GM21447 (cell line): ENCODE measurements around the gene CMIP.
"Not testable (repeated sequence)": the region's sequence is repeated elsewhere in the genome, so short reads cannot be mapped to it uniquely, and the experiment has no call there.

Experiments used
- ATAC-seq: cut with Tn5 transposase; IDR thresholded peaks from one replicate; pipeline ENCODE4 v1.9.1; 2021; ENCODE audit not compliant: unreplicated experiment

The CMIP gene

DNA sequence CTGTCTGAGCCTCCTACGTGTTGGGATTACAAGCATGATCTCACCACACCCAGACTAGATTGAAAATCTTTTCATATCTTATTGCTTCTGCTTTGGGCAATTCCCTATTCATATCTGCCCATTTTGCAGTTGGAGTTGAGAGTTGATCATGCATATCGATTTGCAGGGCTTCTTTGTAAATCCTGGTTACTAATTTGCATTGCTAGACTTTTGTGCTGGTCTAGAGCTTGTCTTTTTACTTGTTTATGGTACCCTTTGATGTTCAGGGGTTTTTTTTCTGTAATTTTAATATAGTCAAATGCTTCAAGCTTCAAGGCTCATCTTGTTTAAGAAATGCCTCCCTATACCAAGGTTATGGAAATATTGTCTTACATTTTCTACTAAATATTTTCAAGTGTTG is 23.5 kb upstream of the CMIP start:
- no peak for ATAC-seq

DNA sequence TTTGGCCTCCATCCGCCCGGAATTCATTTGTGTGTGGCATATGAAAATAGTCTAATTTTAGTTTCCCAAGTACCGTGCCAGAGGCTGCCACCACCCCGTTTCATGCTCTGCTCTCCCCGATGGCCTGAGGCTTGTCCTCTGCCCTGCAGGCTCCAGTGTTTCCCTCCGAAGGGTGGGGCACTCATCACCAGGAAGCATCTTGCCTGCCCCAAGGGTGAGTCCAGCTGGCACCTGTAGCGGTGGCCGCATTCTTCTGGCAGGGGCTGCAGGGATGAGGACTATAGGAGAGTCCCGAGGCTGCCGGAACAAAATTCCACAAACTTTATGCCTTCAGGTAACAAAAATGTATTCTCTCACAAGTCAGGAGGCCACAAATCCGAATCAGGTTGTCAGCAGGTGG is 23.1 kb upstream of the CMIP start:
- ATAC-seq = no peak

- ATAC-seq = not testable (repeated sequence)
Observed at GRCh38 chr16:81422153-81422552, 22.5 kb upstream of the CMIP start.

DNA sequence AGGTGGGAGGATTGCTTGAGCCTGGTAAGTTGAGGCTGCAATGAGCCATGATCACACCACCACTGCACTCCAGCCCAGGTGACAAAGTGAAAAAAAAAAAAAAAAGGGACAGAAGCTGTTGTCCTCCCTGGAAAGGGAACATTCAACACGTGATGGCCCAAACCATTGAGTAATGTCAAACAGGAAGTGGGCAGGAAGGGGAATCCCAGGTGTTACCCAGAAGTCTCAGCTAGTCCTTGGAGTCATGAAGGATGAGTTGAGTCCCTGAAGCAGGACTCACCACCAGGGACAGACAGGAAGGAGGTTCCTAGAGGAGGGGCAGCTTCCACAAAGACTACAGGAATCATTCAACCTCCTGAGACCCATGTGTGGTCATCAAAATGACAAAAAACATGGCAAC is 19.8 kb upstream of the CMIP start:
- no peak for ATAC-seq

GRCh38 chr16:81427219-81427618 is 17.4 kb upstream of the CMIP start:
- ATAC-seq = no peak

GRCh38 chr16:81429045-81429521 is 15.5 kb upstream of the CMIP start:
- no peak for ATAC-seq

- no peak for ATAC-seq
Observed at GRCh38 chr16:81431554-81432353, 12.9 kb upstream of the CMIP start.

GRCh38 chr16:81432937-81433557 is 11.6 kb upstream of the CMIP start:
- no peak for ATAC-seq

GRCh38 chr16:81435103-81435502 is 9.5 kb upstream of the CMIP start:
- no peak for ATAC-seq

GRCh38 chr16:81435567-81435966 is 9.0 kb upstream of the CMIP start:
- no peak for ATAC-seq

DNA sequence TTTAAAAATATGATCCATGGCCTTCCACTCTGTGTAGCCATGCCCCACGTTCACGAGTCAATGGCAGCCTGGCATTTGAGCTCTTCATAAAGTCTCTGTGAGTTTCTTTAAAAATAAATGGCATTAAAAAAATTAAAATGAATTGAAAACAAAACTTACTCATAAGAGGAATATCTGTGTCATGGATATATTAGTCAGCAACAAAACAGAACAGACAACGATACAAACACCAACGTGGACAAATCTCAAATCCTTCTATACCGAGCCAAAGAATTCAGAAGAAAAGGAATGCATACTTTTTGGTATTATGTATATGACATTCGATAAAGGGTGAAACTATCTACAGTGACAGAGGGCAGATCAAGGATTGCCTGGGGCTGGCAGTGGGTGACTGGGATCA is 8.2 kb upstream of the CMIP start:
- ATAC-seq = no peak

DNA sequence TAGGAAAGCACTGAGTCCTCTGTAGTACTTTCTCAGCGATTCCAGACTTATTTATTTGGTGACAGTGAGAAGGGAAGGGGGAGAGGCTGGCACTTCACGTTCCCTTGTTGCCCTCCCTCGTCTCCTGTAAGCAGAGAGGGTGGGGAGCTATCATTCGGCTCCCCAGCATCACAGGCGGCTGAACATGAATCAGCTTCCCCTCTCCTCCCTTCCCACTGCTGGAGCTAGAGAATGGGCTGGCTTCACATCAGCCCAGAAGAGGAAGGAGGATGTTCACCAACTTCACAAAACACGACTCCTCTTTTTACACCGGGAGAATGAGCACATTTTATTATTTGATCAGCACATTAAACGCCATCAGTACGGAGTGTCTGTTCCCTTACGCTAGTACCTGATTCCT is 6.7 kb upstream of the CMIP start:
- ATAC-seq = no peak

DNA sequence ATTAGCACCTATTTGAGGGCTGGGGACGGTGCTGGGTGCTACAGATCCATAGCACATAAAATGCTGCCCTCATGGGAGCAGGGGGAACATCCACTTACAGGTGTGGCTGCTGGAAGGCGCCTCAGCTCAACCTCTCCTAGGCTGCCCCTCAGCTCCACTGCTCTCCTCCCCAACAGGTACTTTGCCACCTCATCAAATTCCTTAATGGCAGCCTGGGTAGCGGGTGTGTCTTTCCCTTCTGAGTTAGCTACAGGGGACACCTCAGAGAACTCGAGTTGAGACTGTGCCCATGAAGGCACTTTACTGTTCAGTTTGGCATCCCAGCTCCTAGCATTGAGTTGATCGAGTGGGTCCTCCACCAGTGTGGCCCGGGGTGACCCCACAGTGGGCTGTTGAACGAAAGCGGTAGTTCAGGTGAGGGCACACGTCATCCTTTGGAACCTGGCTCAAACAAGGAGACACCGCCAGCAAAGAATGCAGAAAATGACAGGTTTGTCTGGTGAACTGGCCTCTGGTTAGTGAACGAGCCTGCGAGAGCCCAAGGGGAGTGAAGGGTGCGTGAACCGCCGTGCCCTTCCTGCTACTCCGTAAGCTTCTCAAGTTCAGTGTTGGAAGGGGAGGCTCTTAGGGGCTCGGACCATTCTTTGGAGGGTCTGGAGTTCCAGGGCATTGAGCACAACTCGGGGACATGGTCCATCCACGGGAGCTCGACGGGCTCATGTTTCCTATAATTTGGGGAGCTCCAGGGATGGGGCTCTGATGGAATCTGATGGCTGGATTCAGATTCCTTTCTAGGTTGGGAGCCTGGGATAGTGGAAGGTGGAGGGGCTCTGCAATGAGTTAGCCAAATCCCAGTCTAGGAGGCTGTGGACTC is 3.5 kb upstream of the CMIP start:
- ATAC-seq = no peak

DNA sequence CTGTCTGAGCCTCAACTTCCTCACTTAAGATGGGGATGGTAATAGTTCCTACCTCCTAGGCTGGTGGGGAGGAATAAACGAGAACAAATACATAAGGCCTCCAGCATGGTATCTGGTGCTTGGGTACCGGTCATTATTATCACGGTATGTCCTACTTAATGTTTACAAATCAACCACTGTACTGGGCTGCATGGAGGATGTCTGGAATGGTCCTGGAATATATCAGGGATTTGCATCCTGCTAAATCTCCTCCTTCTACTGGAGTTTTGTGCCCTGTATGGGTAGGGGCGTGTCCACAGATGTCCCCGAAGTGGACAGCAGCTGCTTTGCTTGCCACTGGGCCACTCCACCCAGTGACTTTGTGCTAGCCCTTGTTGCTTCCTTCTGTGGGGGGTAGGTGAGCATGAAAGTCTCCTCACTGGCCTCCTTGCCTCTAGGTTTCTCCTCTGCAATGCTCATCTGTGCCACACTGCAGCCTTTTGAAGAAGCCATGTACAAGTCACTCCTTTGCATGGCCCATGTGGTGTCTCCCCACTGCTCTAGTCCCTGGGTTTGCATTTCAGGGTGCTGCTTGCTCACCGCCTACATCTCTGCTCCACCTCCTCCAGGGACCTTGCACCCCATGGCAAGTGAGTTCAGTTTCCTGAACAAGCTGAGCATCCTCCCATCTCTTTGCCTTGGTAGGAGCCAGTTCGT is 2.2 kb upstream of the CMIP start:
- ATAC-seq = no peak

- no peak for ATAC-seq
Observed at GRCh38 chr16:81442916-81443687, 1.5 kb upstream of the CMIP start.

DNA sequence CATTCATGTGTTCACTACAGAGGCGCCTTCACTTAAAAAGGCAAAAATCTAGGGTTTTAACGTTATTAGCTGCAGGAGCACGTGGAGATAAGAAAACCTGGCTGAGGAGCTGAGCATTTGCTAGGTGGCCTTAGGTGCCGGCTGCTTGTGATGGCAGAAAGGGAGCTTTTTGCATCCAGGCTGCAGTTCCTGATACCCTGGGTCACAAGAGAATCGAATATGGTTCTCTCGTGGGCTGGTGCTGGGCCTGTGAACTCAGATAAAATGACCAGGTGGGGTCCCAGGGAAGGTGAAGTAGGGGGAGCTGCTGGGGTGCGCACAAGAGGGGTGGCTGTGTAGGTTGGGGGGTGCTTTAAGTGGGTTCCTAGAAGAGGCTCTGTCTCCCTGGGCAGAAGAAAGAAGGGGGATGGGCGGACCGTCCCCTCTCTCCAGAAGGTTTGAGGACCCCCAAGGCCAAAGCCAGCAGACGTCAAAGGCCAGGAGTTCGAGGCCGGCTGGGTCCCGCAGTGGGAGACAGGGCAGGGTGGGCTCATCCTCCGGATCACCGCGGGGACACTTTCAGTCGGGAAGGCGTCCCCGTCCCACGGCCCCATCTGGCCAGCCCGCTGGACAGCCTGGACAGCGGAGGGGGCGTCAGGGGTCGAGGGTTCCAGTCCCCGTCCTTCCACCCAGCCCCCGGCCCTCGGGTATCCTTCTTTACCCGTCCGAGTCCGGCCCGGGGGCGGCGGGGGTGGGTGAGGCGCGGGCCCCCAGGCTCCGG is 740 bp upstream of the CMIP start:
- no peak for ATAC-seq

- ATAC-seq = peak; percentile 34
Observed at GRCh38 chr16:81445143-81445961, 744 bp downstream of the CMIP start.

- no peak for ATAC-seq
Observed at GRCh38 chr16:81445966-81446906, 1.6 kb downstream of the CMIP start.
